Endothelial cell of umbilical vein (primary cell): ENCODE measurements around the gene DMD.

Experiments
- EZH2 ChIP-seq: IDR thresholded peaks from 2 replicates; pipeline ENCODE4 v1.6.1; 2012; ENCODE audit warnings: borderline replicate concordance, low read depth, mild to moderate bottlenecking, moderate library complexity, low read length, inconsistent platforms; ENCODE audit not compliant: severe bottlenecking
- GATA2 ChIP-seq: IDR thresholded peaks from 2 replicates; pipeline ENCODE4 v1.7.0; 2011; ENCODE audit warnings: low read depth, mild to moderate bottlenecking, moderate library complexity, mixed read lengths, low read length; ENCODE audit not compliant: insufficient read length, insufficient read depth
- POLR2A ChIP-seq: IDR thresholded peaks from 2 replicates; pipeline ENCODE4 v1.6.1; 2012; ENCODE audit warnings: low read depth, mild to moderate bottlenecking, control low read depth, low read length
- POLR2AphosphoS5 ChIP-seq: IDR thresholded peaks from 2 replicates; pipeline ENCODE4 v1.6.1; 2012; ENCODE audit warnings: low read depth, mild to moderate bottlenecking, control low read depth, low read length, moderate library complexity; ENCODE audit not compliant: insufficient read depth
- TF ChIP-seq, protein P1 (sequence below), 2 donors: IDR thresholded peaks; 1 replicate in 1 of 2; 2 replicates in 1 of 2; pipeline ENCODE4 v1.5.1; 2011; ENCODE audit warnings: low read length in 2 of 2, mild to moderate bottlenecking in 2 of 2, moderate library complexity in 2 of 2, control low read depth in 1 of 2, inconsistent platforms in 1 of 2, low read depth in 1 of 2; ENCODE audit not compliant: insufficient read depth in 1 of 2; ENCODE audit errors: extremely low read depth in 1 of 2

DNA sequence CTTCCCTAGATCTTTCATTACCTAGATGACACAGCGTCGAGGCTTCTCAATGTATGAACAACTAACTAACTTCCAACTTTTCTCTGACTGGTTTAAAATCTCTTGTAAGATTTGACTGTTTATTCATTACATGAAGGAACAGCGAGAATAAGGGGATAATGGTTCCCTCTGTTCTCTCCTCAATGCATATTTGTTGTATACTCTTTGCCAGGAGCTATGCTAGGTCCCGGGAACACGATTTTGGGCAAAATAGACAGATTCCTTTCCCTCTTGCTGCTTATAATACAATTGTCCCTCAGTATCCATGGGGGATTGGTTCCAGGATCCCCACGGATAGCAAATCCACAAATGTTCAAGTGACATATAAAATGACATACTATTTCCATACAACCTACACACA lies 1020.0 kb downstream of the DMD start:
- TF ChIP-seq, protein P1, sequence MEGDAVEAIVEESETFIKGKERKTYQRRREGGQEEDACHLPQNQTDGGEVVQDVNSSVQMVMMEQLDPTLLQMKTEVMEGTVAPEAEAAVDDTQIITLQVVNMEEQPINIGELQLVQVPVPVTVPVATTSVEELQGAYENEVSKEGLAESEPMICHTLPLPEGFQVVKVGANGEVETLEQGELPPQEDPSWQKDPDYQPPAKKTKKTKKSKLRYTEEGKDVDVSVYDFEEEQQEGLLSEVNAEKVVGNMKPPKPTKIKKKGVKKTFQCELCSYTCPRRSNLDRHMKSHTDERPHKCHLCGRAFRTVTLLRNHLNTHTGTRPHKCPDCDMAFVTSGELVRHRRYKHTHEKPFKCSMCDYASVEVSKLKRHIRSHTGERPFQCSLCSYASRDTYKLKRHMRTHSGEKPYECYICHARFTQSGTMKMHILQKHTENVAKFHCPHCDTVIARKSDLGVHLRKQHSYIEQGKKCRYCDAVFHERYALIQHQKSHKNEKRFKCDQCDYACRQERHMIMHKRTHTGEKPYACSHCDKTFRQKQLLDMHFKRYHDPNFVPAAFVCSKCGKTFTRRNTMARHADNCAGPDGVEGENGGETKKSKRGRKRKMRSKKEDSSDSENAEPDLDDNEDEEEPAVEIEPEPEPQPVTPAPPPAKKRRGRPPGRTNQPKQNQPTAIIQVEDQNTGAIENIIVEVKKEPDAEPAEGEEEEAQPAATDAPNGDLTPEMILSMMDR (IDR thresholded peaks at IDR 0.05; ENCODE audit: extremely low read depth in 1 of 2, insufficient read depth in 1 of 2, low read depth in 1 of 2, low read length in 2 of 2) = no peak
- TF ChIP-seq POLR2AphosphoS5 (no peak), GATA2 (no peak), EZH2 (no peak), POLR2A (no peak)
